ENCODE data around the gene ACKR3.

DNA sequence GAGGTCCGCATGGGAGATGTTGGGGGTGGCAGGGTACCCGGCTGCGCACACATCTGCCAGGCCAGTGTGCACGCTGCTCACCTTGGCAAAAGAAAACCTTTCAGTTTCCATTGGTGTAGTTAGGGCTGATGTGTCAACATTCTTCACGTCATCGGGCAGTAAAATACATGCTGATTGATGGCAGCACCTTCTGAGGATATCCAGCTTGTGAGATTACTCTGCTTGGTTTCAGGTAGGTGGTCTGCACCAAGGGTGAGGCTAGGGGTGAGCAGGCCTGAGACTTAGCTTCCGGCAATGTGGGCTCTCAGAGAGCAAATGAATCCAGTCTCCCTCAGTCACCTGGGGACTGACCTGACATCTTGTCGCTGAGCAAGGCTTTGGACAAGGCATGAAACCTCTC, 19.3 kb upstream of the ACKR3 start:
- TF ChIP-seq, protein P1, sequence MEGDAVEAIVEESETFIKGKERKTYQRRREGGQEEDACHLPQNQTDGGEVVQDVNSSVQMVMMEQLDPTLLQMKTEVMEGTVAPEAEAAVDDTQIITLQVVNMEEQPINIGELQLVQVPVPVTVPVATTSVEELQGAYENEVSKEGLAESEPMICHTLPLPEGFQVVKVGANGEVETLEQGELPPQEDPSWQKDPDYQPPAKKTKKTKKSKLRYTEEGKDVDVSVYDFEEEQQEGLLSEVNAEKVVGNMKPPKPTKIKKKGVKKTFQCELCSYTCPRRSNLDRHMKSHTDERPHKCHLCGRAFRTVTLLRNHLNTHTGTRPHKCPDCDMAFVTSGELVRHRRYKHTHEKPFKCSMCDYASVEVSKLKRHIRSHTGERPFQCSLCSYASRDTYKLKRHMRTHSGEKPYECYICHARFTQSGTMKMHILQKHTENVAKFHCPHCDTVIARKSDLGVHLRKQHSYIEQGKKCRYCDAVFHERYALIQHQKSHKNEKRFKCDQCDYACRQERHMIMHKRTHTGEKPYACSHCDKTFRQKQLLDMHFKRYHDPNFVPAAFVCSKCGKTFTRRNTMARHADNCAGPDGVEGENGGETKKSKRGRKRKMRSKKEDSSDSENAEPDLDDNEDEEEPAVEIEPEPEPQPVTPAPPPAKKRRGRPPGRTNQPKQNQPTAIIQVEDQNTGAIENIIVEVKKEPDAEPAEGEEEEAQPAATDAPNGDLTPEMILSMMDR (conservative IDR thresholded peaks at IDR 0.05) = no peak
- TF ChIP-seq ZFX (IDR thresholded peaks at IDR 0.05) = no peak

All from C4-2B (cell line).